CD4-positive, alpha-beta T cell treated with Interleukin-15 for 1 hour (primary cell): Measurements from ENCODE around the gene OR11A1.

Experiments used
- DNase-seq: peaks from one replicate; pipeline ENCODE4 v3.0.0-alpha.2; 2020

Gene OR11A1, protein sequence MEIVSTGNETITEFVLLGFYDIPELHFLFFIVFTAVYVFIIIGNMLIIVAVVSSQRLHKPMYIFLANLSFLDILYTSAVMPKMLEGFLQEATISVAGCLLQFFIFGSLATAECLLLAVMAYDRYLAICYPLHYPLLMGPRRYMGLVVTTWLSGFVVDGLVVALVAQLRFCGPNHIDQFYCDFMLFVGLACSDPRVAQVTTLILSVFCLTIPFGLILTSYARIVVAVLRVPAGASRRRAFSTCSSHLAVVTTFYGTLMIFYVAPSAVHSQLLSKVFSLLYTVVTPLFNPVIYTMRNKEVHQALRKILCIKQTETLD

DNA sequence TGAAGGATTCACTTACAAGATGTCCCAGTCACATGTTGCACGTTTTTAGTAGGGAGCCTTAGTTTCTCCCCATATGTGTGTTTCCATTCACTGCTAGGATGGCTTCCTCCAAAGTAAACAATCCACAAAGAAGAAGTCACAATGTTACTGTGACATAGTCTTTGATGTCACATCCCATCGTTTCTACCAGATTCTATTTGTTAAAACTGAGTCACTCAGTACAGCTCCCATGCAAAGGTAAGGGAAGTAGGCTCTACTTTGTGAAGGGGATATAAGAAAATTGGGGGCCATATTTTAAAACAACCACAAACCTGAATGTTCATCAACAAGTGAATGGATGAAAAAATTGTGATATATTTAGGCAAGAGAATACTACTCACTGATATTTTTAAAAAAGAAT is at the start of gene OR11A1, which contains the start of gene OR2H1:
TSS of gene OR11A1 (minus strand) at position 101 of the 400 bp plus-strand sequence. CDS start 29,430 bp downstream, outside the sequence.
TSS of gene OR2H1 (plus strand) at position 185 of the 400 bp plus-strand sequence. CDS start 4,615 bp downstream, outside the sequence.
- no peak for DNase-seq

DNA sequence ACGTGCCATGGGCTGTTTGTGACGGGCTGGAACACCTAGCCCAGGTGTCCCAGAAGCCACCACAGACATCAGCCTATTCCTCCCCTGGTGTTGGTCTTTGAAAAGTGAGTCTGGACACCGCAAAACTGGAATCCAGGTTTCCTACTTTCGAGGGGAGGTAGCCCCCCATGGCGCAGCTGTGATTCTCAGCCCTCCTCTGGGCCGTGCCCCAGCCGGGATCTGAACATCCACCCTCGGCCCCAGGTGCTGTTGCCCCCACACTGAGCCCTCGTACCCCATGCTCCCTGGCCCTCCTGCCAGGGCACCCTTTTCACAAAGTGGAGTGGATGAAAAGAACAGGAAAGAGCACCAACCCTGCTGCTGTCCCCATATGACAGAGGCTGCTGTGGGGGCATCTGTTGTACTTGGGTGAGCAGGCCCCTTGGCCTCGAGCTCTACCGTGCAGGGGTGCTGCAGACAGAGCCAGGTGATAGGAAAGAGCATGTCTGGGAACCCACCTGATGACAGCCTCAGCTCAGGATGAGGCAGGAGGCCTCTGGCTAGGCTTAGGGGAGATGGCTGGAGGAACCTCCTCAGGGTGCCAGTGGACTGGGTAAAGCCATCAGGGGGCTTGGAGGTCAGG is 49.7 kb upstream of the OR11A1 start:
- no peak for DNase-seq

DNA sequence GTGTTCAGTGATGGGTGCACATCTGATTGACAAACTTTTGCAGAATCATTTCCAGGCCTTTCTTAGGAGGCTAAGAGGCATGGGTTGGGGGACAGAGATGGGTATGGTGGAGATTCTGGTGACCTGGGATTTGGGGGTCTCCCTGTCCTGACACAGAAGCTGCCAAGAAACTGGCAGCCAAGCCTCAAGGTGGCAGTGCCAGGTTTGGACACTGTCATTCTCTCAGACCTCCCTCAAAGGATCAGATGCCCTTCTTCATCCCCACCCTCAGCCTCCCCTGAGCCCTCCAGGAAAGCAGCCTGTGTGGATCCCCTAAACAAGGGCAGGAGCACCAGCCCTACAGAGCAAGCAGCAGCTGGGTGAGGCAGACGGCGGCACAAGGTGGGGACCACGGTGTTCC is 48.9 kb upstream of the OR11A1 start:
- no peak for DNase-seq

DNA sequence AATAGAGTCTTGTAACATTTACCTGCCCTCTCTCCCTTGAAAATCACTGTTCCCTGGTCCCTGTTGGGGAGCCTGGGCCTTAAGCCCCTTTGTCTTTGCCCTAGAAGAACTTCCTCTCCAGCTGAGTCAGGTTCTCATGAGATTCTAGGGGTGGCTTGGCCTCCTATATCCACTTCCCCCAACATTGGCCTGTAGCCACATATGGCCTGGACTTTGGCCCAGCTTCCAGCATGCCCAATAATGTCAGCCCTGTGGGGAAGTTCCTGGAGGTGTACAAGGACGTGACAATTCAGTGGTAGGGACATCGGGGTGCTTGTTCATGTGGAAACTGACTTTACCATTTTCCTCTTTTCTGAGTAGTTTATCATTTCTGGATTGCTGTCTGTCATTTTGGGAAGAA is 48.1 kb upstream of the OR11A1 start:
- no peak for DNase-seq

DNA sequence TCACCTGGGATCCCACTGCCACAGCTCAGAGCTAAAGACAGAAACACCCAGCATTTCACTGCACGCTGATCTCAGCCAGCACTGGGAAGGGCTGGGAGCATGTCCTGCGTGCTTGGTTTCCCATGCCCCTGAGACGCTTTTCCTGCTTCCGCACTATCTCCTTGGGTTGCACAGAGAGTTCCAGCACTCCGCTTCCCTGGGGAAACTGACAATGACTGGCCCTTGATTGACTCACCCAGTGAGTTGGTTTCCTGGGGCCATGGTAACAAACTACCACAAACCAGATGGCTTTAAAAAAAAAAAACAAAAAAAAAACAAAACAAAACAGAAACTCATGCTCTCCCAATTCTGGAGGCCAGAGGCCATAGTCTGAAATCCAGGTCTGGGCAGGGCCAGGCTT is 45.7 kb upstream of the OR11A1 start:
- DNase-seq = no peak

DNA sequence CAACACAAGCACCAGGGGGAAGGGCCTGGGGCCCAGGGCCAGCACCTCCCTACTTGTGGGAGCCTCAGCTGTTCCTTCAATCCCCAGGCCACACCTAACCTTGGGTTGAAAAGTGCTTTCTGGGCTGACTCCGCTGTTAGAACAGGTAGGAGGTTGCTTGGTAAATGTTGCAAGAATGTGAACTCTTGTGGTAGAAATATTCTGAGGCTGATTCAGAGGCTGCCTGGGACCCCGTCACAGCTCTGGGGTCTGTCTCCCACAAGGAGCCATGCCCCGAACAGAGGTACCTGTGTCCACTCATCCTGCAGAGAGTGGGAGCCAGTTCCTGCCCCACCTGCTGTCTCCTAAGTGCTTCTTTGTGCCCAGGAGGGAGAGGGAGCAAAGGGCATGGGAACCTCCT is 45.3 kb upstream of the OR11A1 start:
- DNase-seq = no peak

DNA sequence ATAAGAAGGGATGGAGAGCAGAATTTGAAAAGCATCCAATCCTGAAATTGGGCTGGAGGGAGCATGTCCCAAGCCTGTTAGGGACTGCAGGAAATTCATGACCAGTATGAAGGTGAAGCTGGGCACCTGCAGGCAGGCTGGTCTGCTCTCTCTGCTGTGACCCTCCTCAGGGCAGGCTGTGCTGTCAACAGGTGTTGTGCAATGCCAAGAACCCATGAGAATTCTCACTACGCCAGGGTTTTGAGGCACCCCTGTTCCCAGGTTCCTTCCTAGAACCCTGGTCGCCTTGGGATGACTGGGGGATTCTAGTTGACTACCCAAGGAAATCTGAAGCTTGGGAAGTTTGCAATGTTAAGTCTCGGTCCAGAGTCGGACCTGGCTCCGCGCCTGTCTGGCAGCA is 44.2 kb upstream of the OR11A1 start:
- DNase-seq = no peak

DNA sequence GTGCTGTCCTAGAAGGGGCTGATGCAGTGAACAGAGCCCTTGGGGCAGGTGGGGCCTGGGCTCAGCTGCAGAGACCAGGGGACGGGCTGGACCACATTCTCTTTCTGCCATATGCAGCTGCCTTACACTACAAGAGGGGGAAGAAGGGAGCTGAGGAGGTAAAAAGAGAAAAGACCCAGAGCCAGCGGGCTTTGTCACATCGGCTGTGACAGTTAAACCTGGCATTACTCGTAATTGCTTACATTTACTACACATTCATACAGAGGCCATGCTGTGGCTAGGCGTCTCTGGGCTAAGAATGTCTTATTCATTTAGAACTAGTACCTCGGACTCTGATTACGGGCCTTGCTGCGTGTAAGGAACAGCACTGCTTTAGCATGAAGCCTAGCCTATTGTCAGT is 43.7 kb upstream of the OR11A1 start:
- no peak for DNase-seq

DNA sequence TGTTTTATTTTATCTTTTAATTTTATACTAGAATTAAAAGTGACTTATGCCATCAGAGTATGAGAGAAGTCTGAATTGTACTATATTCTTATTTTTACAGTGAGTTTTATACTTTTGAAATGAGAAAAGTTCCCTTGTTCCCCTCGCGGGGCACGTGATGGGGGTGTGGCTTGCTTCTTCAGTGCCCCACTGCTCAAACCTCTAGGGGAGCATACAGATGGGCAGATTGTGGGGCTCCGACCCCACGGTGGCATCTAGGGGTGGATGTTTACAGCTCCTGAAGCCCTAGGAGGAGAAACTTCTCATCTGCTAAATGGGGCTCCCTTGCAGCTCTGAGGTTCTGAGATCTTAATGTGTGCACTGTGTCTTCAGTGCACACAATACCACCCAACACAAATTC is 42.8 kb upstream of the OR11A1 start:
- no peak for DNase-seq

DNA sequence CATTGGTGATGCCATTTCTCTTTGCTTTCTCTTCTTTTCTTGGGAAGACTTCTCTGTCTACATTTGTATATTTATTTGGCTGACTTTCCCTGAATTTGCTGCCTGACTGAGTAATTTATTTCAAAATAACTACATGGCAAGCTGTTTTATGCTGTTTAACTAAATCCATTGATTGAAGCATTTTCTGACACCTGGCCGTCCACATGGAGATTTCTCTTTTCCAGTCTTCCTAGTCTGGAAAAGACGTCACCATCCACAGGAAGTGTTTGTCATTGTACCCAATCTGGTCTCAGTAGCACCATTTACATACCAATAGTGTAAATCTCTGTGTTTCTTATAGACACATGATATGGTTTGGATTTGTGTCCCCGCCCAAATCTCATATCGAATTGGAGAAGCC is 40.1 kb upstream of the OR11A1 start:
- no peak for DNase-seq

DNA sequence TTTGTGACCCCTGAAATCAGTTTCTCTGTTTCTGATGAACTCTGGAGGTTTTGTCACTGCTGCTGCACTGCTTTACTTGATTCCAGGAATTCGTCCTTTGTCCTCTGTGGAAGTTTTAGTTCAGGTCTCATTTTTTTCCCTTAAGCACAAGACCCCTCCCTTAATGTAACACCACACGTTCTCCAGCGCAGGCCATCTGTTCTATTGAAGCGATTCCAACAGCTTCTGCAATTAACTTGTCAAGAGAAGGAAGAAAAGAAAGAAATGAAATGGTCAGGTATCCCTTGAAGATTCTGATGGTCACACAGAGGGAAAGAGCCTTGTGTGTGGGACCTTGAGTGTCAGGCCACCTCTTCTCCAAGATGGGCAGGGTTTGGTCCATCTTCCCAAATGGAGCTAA is 38.7 kb upstream of the OR11A1 start:
- no peak for DNase-seq

DNA sequence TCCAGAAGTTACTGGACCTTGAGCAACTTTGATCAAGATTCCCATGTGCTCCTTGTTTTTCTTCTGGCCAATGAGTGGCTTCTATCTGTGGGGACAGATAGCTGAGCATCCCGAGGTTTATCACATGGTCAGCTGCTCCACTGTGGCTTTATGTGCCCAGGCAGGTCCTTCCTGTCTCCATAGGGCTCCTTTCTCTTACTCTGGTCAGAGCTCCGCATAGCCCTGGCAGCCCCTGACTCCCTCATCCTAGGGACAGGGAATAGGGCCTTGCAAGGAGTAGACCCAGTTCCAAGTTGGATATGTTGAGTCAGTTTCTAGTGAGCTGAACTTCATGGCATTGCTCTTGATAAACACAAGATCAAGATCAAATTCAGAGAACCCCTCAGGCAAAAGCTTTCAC is 37.3 kb upstream of the OR11A1 start:
- DNase-seq = no peak

DNA sequence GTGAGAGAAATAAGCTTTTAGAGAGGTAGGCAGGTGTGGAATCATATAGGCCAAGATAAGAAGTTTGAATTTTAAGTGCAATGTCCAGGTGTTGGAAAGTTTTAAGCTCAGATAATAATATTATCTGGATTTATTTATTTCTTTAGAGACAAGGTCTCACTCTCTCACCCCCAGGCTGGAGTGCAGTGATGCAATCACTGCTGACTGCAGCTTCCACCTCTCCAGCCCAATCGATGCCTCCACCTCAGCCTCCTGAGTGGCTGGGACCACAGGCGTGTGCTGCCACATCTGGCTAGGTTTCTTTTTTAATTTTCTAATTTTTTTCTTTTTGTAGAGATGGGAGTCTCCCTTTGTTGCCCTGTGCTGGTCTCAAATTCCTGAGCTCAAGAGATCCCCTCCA is 36.4 kb upstream of the OR11A1 start:
- DNase-seq = no peak

DNA sequence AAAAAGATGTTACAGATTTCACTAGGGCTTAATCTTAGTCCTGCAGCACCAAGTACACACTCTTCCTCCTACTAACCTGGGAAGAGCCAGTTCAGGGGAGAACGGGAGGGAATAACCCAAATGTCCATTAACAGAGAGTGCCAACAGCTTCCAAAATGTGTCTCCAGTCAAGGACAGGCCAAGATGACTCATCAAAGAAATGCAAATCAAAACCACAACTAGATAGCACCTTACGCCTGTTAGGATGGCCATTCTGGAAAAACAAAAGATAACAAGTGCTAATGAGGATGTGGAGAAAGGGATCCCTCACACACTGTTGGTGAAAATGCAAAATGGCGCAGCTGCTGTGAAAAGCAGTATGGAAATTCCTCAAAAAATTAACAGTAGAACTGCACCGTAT is 34.7 kb upstream of the OR11A1 start:
- DNase-seq = no peak

DNA sequence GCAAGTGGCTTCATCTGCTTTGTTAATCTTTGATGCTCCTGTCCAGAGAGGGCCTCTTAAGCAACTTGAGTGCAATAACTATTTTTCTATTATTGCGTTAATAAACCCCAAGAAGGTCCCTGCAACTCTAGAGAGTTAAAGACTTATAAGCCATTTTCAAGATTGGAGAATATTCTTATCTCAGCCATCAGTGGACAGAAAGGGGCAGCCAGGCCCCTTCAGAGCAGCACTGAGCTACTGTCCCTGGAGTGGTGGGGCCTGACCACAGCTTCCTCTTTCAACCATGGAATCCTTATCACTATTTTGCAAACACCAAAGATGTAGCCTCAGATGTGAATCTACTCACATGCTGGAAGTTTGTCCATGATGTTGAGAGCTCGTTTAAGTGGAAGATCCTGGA is 33.7 kb upstream of the OR11A1 start:
- DNase-seq = no peak

DNA sequence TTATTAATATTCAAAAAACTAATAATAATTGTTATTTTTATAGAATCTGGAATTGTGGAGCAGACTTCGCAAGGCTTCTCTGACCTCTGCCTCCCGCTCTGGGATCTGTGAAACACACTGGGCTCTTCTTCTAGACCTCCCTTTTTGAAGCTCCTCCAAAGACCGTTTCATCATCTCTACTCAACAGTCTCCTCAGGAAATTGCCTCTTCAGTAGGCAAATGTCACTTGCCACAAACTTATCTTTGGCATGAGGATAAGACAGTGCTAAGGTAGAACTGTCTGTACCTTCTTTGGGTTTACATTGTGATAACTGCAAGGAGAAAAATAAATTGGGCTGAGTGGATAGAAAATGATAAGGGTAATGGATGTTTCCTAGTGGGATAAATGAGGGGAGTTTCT is 33.2 kb upstream of the OR11A1 start:
- DNase-seq = no peak

DNA sequence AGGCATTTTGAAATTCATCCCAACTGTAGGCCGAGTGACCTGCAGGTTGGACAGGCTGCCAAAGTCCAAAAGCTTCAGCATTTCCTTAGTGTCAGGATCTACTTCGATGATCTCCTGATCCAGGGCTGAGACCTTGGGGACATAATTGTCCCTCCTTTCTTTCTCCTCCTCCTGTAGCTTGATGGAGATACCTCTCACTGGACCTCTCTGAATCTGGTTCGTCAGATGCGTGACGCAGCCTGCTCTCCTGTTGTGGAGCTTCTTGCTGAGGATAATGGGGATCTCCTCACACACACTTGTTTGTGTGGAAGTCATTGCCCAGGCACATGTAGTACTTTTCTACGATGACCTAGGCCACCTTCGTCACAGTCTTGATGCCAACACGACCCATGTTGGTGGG is 32.4 kb upstream of the OR11A1 start:
- no peak for DNase-seq

DNA sequence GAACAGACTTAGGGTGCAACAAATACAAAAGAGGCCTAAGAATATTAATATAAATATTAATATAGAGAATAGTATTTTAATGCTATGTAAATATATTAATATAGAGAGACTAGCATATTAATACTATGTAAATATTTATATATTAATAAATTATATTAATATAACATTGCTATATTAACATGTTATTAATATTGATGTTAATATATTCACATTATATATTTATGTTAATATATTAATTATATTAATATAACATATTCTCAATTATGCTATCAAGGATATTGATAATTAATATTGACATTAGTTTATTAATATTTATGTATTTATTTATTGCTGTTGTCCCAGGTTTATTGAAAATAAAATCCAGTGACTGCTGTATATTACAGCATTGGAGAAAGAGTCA is 32.0 kb upstream of the OR11A1 start:
- DNase-seq = no peak

DNA sequence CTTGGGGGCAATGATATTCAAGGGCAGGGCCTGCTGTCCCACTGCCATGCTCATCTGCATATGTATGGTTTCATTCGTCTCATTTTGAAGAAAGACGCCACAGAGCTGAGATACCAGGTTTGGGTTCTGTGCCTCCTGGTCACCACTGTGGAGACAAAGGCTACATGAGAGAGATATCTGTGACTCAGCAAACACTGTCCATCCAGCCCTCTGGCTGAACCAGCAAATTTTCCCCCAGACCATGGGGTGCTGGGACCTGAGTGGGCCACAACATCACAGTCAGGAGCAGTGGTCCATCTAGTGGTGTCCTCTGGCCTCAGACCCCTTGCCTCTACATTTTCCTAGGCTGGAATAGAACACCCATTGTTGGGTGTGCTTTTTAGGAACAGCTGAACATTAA is 30.8 kb upstream of the OR11A1 start, which contains the start of gene MAS1L:
TSS of gene MAS1L (minus strand) at position 297 of the 400 bp plus-strand sequence. CDS start at position 243, 54 bp downstream.
- DNase-seq = no peak

DNA sequence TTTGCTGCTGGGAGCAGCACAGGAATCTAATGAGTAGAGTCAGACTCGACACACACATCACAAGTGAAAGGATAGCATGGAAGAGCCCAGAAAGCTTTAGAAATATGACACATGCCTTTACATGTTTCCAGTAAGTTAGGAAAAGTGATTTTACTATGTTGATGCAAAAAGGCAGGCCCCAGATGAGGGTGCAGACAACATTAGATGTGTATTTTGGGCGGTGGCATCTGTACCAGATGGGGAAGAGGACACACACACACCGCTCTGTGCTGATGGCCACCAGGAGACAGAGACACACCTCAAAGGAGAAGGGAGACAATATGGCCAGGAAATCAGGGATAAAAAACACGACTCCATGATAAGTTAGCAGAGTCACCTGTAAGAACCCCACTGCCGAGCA is 30.3 kb upstream of the OR11A1 start:
- no peak for DNase-seq

DNA sequence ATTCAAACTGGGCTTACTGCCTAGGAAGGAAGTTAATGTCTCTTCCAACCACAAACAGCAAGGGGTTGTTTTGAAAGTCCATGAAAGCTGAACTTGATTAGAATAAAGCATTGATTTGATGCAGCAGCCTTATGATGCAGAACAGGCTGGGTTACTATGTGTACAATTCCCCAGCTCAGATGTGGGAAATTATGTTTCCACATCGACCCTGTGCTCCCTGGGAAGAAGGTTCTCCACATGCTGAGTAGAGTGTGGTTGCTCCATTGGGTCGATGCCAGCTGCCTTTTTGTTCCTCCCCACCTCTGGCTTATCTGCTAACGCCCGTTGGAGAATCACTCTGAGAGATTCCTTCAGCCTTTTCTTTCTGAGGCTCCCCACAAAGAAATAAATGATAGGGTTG is 29.7 kb upstream of the OR11A1 start:
- DNase-seq = no peak

DNA sequence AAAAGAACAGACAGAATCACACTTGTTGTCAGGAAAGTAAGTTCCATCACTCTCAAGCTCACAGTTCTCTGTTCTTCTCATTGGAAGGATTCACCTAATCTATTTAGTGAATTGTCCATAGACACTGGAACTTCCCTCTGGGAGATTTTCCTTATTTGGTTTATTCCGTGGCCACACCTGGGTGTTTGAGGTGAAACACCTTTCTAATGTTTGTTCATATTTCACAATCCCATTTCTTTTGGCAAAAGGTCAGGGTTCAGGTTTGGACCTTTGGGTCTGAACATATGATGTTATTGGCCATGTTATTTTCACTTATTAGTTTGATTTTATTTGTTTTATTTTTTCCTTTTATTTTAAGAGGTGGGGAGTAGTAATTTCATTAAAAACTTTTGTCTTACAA is 26.9 kb upstream of the OR11A1 start:
- DNase-seq = no peak

DNA sequence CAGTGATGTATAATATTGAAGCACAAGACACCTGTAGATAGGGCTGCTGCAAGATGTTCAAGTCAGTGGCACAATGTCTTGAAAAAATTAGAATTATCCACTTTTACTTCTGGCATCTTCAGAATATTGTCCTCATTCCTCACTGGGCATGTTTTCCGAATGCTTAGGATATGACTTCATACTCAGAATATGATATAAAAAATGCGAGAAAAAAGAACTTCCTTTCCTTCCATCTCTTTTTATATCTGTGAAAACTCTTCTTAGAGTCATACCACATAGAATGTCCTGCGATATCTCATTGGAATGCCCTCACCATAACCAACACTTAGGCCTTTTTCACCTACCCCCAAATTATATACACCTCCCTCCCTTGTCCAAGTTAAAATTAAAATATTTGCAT is 26.3 kb upstream of the OR11A1 start:
- no peak for DNase-seq

DNA sequence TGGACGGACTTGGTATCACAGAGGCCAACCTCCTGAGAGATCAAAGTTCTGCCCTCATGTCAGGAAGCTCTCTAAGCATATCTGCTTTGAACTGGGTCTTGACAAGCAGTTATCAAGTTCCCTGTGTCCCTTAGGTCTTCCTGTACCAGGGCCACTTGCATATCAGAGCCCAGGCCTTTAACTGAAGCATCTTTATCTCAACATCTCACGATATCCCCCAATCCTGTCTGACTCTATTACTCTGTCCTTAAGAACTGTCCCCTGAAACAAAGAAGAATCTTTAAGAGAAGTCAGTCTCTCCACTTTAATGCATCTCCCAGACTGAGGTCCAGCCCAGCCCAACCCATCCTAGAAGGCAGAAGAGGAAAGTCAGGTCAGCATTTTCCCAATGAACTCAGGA is 22.7 kb upstream of the OR11A1 start:
- DNase-seq = no peak

DNA sequence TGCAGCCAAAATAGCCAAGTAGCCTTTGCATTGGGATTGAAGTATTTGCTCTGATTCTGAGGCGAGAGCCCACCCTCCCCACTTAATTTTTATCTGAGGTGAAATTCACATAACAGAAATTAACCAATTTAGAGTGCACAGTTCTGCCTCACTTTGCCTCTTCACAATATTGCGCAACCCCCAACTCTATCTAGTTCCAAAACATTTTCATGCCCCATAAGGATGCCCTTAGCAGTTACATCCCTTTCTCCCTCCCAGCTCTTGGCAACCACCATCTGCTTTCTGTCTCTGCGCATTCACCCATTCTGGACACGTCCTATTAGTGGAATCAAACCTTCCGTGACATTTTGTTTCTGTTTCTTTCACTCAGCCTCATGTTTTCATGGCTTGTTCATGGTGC is 21.9 kb upstream of the OR11A1 start:
- DNase-seq = no peak
